NCI-H187 treated with DMSO at 0.1 percent for 48 hours (cell line): Measurements from ENCODE around the gene NEK8.
A peak's percentile ranks its signal among the peaks of the same experiment; 100 is the strongest.

ENCODE experiments used
- DNase-seq: peaks from one replicate; lab custom pipeline; 2025; lab: John Stamatoyannopoulos, UW

The NEK8 gene

DNA sequence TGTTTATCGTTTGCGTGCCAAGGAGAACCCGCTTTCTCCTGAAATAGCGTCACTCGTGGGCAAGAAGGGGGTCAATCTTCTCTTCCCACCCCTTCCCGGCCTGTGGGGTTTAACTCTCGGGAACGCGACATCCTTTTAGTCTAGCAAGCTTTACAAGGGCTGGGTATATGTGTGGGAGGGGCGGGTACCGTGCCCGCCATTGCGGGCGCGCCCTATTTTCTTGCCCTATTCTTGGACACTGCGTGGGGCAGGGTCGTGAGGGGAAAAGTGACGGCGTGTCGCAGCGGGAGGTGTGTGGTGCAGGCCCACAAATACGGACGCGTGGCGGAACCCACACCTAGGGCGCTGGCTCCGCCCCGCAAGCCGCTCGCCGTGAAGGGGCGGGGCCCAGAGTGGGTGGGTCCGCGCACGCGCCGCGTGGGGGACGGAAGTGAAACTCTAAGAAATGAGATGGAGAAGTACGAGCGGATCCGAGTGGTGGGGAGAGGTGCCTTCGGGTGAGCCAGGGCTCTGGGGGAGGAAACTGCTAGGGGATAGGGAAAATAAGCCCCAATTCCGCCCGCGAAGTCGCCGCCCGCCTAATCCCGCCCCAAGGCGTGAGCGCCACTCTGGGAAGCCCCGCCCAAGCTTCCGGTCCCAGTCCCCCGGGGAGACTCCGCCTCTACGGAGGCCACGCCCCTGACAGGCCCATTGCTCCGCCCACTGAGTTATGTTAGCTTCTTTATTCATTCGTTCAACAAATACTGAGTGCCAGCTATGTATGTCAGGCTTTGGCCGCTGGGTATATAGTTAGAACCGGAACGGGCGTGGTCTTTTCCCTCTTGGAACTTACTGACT, at the start of gene NEK8:
TSS of gene NEK8 (plus strand) at position 425 of the 837 bp plus-strand sequence. CDS start at position 451, 26 bp downstream.
- peak; percentile 71 for DNase-seq

DNA sequence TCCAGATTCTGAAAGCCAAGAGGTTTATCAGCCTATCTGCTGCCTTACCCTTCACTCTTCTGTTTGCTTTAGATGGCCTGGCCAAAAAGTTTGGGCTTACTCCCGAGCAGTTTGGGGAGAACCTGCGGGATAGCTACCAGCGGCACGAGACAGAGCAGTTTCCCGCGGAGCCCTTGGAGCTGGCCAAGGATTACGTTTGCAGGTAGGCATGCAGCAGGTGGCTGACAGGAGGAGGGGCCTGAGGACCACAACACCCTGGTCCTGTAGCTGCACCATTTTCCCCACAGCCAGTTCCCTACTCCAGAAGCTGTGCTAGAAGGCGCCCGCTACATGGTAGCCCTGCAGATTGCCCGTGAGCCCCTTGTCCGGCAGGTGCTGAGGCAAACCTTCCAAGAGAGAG, 45.9 kb upstream of the NEK8 start:
- no peak for DNase-seq

DNA sequence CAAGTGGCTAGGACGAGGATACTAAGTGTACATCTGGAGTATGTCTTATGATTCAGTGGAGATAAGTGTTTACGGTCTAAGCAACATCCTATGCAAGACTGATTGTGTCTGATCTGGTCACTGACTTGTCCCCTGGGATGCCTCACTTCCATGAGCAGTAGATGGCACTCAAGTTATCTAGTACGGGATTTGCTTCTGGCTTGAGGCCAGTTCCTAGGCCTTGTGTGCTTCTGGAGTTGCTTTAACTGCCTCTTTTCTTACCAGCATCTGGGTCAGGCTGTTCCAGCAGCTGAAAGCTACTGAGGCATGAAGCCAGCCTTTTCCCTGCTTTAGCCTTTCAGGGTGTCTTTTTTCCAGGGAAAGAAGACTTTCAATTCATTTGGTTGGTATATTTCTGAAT, 43.6 kb upstream of the NEK8 start:
- peak; percentile 91 for DNase-seq

- no peak for DNase-seq
These were observed 43.2 kb upstream of the NEK8 start for GRCh38 chr17:28685366-28685765.

GRCh38 chr17:28686296-28686695, 42.3 kb upstream of the NEK8 start:
- DNase-seq, result no peak

GRCh38 chr17:28688481-28688880, 40.1 kb upstream of the NEK8 start:
- DNase-seq, result no peak

GRCh38 chr17:28689011-28689410, 39.6 kb upstream of the NEK8 start:
- no peak for DNase-seq

- DNase-seq, result no peak
These were observed 34.7 kb upstream of the NEK8 start for GRCh38 chr17:28693869-28694268.

DNA sequence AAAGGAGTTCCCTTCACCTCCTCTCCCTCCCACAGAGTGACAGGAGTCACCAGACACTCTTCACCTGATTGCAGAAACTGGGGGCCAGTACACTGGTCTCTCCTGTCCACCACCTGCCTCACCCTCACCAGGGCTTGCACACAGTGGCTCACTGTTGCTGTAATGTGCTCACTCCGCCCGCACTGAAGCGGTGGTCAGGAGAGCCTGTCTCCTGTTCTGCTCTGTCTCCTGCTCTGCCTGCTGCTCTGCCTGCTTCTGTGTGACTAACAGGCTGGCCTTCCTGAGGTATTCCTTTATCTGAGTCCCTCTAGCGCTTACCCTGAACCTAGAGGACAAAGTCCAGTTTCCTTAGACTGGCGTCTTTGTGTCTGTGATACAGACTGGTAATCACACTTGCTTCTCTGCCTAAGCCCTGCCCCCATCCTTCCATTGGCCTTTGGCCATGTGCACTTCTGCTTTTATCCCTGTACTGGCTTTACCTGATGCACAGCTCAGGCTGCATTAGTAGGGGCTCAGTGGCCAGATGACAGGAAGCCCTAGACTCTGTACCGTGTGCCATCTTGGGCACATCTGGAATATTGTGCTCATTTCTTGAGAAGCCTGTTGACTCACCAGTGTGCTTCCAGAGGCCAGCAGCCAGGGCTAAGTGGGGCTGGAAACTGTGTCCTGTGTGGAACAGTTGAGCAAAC, 30.2 kb upstream of the NEK8 start:
- no peak for DNase-seq

- DNase-seq, result no peak
These were observed 28.3 kb upstream of the NEK8 start for GRCh38 chr17:28700278-28700677.

DNA sequence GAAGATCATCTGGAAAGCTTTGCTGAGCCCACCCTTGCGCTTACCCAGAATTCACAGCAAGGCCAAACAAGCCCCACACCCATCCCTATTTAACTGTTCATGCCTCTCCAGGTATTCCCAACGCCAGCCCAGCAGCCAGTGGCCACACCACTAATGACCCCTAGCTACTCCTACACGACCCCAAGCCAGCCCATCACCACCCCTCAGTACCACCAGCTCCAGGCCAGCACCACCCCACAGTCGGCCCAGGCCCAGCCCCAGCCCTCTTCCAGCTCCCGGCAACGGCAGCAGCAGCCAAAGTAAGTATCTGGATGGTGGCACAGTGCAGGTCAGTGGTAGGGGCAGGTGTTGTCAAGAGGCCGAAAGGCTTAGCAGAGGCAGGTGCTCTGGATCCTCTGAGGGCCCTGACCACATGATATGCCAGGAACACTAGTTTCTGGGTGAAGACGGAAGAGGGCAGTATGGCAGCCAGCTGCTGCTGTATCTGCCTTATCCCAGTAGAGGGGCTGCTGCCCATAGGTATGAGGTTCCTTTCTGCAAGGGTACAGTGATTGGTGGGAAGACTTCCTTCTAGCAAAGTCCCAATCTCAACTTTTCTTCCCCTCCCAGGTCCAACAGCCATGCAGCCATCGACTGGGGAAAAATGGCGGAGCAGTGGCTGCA, 27.6 kb upstream of the NEK8 start:
- no peak for DNase-seq

DNA sequence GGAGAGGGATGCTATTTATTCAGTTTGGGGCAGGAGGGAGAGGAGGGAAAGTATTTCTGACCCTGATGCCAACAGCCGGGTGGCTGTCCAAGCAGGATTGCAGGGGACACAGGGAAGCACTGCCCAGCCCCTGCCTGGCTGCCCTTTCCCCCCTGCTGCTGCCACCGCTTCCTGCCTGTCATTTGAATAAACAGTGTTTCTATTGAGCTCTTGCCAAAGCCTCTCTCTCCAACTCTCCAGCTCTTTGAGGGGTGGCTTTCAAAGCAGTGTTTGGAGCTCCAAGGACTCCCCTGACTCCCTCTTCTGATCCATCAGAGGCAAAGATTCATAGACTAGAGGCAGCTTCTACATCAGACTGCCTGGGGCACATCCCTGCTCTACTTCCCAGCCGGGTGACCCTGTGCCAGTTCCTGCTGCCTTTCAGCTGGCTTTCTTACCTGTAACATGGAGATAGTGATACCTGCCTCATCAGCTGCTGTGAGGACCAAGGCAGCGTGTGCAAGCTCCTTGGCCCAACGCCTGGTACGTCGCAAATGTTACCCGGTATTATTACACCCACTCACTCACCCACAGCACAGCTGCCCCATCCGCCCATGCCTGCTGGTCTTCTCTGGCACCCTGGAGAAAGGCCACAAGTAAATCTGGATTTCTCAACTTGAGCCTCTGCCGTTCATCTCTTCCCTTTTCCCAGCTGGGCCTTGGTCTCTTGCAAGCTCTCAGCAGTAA, 26.4 kb upstream of the NEK8 start:
- DNase-seq, result no peak

DNA sequence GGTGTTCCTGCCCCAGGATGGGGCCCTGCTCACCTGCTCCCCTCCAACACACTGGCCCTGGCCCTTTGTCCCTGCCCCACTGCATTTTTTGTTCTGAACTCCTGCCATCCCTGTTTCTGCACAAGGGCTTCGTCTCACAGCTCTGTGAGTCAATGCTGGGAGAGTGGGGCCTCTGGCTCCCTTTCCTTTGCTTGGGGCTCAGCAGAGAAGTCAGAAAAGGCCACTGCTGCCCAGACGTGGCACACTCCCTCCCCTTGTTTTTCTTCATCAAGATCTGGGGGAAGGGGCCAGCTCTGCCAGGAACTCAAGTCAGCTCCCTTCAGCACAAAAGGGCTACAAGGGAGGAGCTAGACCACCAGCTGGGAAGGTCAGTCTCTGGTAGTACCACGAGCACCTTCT, 25.8 kb upstream of the NEK8 start:
- DNase-seq, result no peak

GRCh38 chr17:28703552-28704218, 24.9 kb upstream of the NEK8 start:
- DNase-seq, result no peak

GRCh38 chr17:28704219-28704858, 24.2 kb upstream of the NEK8 start:
- no peak for DNase-seq

DNA sequence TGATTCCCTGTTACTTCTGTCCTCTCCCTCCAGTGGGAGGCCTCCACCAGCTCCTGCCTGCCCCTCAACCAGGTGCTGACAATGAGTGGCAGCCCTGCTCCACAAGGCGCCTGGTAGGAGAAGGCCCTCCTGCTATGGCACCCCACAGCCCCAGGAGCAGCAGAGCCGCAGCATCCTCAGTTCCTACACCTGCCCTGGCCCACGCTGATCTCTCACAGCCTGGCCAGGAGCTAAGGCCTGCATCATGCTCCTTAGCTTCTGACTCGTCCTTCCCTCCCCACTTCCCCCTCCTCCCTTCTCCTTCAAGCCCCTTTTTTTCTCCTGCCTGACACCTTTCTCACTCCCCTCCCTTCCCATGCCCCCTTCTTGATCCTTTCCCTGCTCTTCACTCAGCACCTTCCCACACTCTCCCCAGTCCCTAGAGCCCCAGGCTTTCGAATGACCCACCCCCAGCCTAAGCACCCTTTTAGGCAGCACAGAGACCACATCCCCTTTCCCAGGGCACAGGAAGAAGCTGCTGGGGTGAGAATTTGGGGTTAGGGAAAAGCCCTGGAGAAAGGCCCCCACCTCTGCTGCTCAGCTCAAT, 23.4 kb upstream of the NEK8 start:
- DNase-seq, result no peak

DNA sequence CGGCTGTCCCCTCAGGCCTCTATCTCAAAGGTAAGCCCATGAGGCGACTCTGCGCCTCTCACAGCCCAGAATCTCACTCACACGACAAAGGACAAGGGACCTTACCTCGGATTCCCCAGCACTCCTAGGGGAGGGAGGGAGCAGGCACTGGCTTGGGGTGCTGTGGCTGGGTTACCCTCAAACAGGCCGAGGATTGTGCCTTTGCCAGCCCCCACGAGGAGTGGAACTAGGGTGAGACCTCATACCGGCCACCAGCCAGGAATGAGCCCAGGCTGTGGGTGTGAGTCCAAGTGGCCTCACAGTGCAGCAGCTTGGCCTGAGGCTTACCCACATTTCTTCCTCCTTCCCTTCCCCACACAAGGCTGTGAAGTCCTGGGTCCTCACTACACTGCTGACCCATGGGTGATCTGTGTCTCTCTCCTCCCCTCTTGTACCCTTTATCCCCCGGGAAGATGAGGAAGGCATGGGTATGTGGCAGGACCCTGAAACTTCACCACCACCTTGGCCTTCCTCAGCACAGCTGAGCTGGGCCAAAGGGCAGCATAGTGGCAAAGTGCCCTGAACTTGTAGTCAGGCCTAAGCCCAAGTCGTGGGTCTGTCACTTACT, 22.8 kb upstream of the NEK8 start:
- DNase-seq, result no peak

DNA sequence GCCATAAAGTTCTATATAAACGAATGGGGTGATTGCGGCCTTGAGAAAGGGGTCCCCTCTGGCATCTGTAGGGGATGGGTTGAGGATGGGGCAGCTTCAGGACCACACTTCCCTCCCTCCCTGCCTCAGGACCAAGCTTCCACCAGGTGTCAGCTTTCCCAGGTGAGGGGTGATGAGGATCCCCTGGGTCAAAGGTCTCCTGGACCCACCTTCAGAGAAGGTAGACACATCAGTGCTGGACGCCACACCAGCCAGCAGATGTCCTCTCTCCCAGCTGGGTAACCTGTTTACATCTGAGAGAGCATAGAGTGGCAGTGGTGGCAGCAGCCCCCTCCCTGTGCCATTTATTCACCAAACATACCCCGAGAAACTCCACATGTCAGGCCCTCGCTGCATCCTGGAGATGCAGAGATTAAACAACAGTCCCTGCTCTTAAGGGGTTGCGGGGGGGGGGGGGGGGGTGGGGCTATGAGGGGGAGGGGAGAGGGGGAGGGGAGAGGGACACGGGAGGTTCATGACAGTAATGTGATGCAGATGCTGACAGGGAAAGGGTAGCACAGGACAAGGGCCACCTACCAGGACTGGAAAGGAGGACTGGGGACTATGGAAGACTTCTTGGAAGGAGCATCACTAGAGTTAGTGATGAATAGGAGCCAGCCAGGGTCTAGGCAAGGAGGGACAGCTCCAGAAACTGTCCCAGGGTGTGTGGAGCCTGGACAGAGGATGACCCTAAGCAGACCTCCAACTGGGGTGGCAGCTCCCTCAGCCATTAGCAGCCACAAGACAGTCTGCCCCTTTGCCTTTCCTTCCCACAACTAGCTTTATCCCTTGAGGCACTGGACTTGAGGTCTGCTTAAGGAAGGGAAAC, 21.9 kb upstream of the NEK8 start:
- no peak for DNase-seq

- DNase-seq, result no peak
These were observed 21.3 kb upstream of the NEK8 start for GRCh38 chr17:28707339-28707720.
